Psoas muscle (tissue), 8 donors: ENCODE measurements around the gene ZDHHC7. TPM values are rescaled to one million over a fixed set of nuclear protein-coding genes. Genes with fewer than 3 reads are reported as not detected.
A peak's percentile ranks its signal among the peaks of the same experiment; 100 is the strongest.

ENCODE experiments used
- ATAC-seq, 4 donors: fragments of 200-7000 bp; cut with Tn5 transposase; one replicate each; pipeline ENCODE4 v1.9.1; 2020; ENCODE audit warnings: moderate library complexity in 3 of 4, mild to moderate bottlenecking in 2 of 4
- DNase-seq, 2 donors: peaks; one replicate each; pipeline ENCODE4 v3.0.0-alpha.2; 2020
- H3K27ac ChIP-seq: fragments of 200-600 bp; one replicate; pipeline ENCODE4 v1.8.0; 2022
- H3K27me3 ChIP-seq, 3 donors: fragments of 200-600 bp in 1 of 3; one replicate each; pipeline versions ENCODE4 v1.6.1 to v1.8.0; 2013 to 2022; ENCODE audit warnings: low read length in 2 of 3, mild to moderate bottlenecking in 2 of 3, moderate library complexity in 1 of 3; ENCODE audit not compliant: insufficient read depth in 3 of 3
- H3K36me3 ChIP-seq, 2 donors: fragments of 200-600 bp in 1 of 2; one replicate each; pipeline versions ENCODE4 v1.6.1 to v1.8.0; 2013 to 2022; ENCODE audit warnings: low read depth in 1 of 2, mild to moderate bottlenecking in 1 of 2, moderate library complexity in 1 of 2; ENCODE audit not compliant: insufficient read depth in 1 of 2
- H3K4me1 ChIP-seq: fragments of 200-600 bp; one replicate; pipeline ENCODE4 v1.8.0; 2022
- H3K4me3 ChIP-seq: fragments of 200-600 bp; one replicate; pipeline ENCODE4 v1.8.0; 2022; ENCODE audit warnings: mild to moderate bottlenecking
- H3K9me3 ChIP-seq: fragments of 200-600 bp; one replicate; pipeline ENCODE4 v1.8.0; 2022
- WGBS, 3 donors: extraction: QIAGEN DNeasy Blood & Tissue Kit; methylation state at CpG; one replicate each; pipeline versions ENCODE4 v1.1.6 to v1.1.7; 2013; 5-methylcytosine and 5-hydroxymethylcytosine counted together
- intact Hi-C, 2 donors: fragments of 100-400 bp; cut with DNase I; formaldehyde crosslinking; loops; one replicate each; pipeline versions ENCODE4 v1.11.0 to v1.14.2; 2022
- polyA plus RNA-seq, 3 donors: library from polyadenylated mRNA; stranded (reverse); fragments of 200-250 nt; gene quantifications; one replicate each; pipeline ENCODE4 v1.2.3, GENCODE V29; 2013
- total RNA-seq, 4 donors: library from RNA; stranded (reverse); fragmentation: NEBNext Ultra II Directional in 2 of 4; extraction: Animal tissue kit (Norgen Biotek cat#: 25700) in 2 of 4; gene quantifications; one replicate each; pipeline versions ENCODE4 v1.2.1 to v1.2.4, GENCODE V29; 2021 to 2023
- TF ChIP-seq, protein P1 (sequence below): fragments of 200-600 bp; IDR thresholded peaks from one replicate; pipeline ENCODE4 v1.8.0; 2022; ENCODE audit warnings: antibody characterized with exemption
- donor health status: healthy with polysubstance abuse.
- donor health status: DM: no; HTN: no; CAD: no; lungs with moderate emphysema.
- donor health status: Bipolar disorder and iron deficiency.
- donor health status: healthy.
- donor health status: DM: yes; HTN: yes; CAD: no.
- donor health status: DM: no; HTN: no; CAD: no.
- donor health status: DM: no; HTN: no; CAD: no.
- donor health status: DM: yes; HTN: yes; CAD: no.

The ZDHHC7 gene
- total and polyA plus RNA-seq, 7 donors = 19.7 to 96.0 (median 38.0) TPM

DNA sequence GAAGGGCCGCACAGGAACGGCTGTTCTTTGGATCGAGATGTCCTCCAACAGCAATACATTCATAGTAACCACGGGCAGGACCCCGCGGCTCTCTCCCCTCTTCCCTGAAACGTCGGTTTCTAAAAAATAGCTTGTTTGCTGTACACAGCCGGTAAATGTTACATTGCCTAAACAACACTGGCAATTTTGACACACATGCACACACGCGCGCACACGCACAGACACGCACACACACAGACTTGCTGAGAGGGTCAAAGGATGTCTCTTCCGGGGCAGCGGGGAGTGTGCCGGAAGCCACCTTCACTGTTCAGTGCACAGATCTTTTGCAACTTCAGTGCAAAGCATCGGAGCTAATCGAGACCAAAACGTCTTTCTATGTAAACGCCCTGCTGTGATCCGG lies 35.8 kb downstream of the ZDHHC7 start:
- intact Hi-C loops = no loop called here
- 94 to 95% (median 95%) methylated on average over 22 of the region's 22 CpGs for WGBS, 3 donors
- no peak overlapping the region for H3K27ac ChIP-seq

DNA sequence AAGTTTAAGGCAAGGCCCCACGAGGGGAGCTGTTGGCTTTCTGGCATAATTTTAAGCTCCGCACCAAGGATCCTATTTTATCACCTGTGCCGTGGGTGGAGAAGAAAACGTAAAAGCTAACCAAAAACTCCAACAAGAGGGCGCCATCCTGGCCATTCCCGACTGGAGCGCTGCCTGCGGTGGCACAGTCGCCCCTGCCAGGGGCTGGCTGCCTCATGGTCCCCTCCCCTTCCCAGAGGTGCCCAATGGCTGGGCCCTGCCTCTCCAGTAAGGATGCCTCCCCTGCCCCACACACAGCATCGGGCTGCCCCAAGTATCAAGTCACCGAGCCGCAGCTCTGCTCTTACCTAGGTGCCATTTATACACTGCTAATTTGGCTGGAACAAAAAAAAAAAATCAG lies 36.3 kb downstream of the ZDHHC7 start:
- Histone ChIP-seq H3K4me1 (peaks cover 23% of the 10 kb centered on the region), H3K9me3 (no peaks in the 10 kb centered on the region), H3K27me3 (no peaks in the 10 kb centered on the region), H3K27ac (no peak overlapping the region), H3K4me3 (no peak overlapping the region), H3K36me3 (peaks cover 0 to 61% of the 10 kb centered on the region in 2 donors)
- 82 to 90% (median 83%) methylated on average over 12 of the region's 12 CpGs for WGBS, 3 donors
- TF ChIP-seq, protein P1, sequence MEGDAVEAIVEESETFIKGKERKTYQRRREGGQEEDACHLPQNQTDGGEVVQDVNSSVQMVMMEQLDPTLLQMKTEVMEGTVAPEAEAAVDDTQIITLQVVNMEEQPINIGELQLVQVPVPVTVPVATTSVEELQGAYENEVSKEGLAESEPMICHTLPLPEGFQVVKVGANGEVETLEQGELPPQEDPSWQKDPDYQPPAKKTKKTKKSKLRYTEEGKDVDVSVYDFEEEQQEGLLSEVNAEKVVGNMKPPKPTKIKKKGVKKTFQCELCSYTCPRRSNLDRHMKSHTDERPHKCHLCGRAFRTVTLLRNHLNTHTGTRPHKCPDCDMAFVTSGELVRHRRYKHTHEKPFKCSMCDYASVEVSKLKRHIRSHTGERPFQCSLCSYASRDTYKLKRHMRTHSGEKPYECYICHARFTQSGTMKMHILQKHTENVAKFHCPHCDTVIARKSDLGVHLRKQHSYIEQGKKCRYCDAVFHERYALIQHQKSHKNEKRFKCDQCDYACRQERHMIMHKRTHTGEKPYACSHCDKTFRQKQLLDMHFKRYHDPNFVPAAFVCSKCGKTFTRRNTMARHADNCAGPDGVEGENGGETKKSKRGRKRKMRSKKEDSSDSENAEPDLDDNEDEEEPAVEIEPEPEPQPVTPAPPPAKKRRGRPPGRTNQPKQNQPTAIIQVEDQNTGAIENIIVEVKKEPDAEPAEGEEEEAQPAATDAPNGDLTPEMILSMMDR = no peak
- ATAC-seq (no peak), DNase-seq (no peak)
- intact Hi-C loops = no loop called here

More for the DNA sequence above, 35.8 kb downstream of the ZDHHC7 start:
- TF ChIP-seq, protein P1 = no peak
- Histone ChIP-seq H3K4me1 (peaks cover 23% of the 10 kb centered on the region), H3K9me3 (no peaks in the 10 kb centered on the region), H3K4me3 (no peak overlapping the region), H3K36me3 (peaks cover 0 to 64% of the 10 kb centered on the region in 2 donors), H3K27me3 (no peaks in the 10 kb centered on the region)
- ATAC-seq (no peak), DNase-seq (no peak)

DNA sequence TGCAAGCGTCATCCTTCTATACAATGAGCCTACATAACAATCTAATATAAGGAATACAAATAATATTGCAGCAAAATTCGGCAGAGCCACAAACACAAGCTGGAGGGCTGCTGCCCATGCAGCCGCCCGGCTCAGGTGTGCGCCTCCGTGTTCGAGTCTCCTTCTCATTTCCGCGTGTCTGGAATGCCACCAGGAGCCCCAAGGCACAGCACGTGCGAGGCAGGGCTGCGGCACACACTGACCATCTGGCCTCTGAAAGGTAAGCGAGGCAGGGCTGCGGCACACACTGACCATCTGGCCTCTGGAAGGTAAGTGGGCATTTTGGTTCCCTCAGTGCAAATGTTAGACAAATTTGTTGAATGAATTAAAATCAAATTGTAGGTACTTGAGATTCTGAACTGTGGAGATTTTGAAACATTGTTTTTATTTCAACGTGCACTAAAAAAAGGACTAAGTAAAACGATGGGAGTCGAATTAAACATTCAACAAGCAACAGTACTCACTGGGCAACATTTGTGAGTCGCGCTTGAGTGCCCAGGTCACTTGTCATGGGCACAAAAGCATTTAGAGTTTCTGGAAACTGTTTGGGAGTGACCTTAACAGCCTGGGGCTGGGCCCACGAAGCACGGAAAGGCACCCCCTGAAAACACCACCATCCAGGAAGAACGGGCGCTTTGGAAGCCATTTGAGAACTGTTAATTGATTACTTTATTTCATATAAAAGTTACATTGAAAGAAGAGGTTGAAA lies 37.4 kb downstream of the ZDHHC7 start:
- Histone ChIP-seq H3K4me1 (peaks cover 23% of the 10 kb centered on the region), H3K27ac (peak overlapping the region; percentile 84), H3K9me3 (no peaks in the 10 kb centered on the region), H3K27me3 (no peaks in the 10 kb centered on the region), H3K4me3 (no peak overlapping the region), H3K36me3 (peaks cover 0 to 54% of the 10 kb centered on the region in 2 donors)
- TF ChIP-seq, protein P1 = no peak
- 85 to 88% (median 86%) methylated on average over 23 of the region's 23 CpGs for WGBS, 3 donors
- DNase-seq (no peak), ATAC-seq (no peak)
- intact Hi-C loops = loop anchor here (5.0 kb wide), 2 partner anchors 47 to 222 kb away; no protein-coding TSS in a partner anchor

DNA sequence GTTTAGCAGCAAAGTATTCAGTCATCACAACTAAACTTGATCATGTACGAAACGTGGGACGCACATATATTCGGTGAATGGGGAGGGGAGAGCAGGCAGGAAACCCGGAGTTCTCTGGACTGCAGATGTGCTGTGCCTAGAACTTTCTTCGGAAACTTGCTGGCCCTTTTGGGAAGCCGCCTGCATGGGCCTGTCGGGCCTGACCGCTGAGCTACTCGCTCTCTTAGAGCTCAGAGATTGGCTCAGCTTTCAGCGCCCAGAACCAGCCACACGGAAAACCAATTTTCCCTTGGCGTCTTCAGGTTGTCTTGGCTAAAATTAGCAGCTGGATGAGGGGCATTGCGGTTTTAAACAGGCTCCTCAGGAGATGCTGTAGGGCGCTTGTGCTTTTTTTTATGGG lies 38.1 kb downstream of the ZDHHC7 start:
- H3K27me3 ChIP-seq = no peaks in the 10 kb centered on the region
- H3K36me3 ChIP-seq = peaks cover 0 to 47% of the 10 kb centered on the region in 2 donors
- ATAC-seq (peak in 3 of 4 donors; percentile 12 to 17 (median 14)), DNase-seq (no peak)
- H3K4me1 ChIP-seq = peaks cover 22% of the 10 kb centered on the region
- H3K9me3 ChIP-seq = no peaks in the 10 kb centered on the region
- TF ChIP-seq, protein P1 = no peak
- peak overlapping the region; percentile 84 for H3K27ac ChIP-seq
- intact Hi-C loops = loop anchor here (5.0 kb wide), 2 partner anchors 46 to 221 kb away; no protein-coding TSS in a partner anchor
- H3K4me3 ChIP-seq = no peak overlapping the region
- whole genome bisulfite sequencing, 3 donors = 57 to 84% (median 72%) methylated on average over 15 of the region's 15 CpGs
